GM10266 (cell line): Measurements from ENCODE around the gene CD276.
A peak's percentile ranks its signal among the peaks of the same experiment; 100 is the strongest.

Experiments used
- DNase-seq: peaks from one replicate; pipeline ENCODE4 v3.0.0; 2012; ENCODE audit errors: extremely low spot score
- CTCF ChIP-seq: IDR thresholded peaks from 2 replicates; pipeline ENCODE4 v1.5.1; 2012; ENCODE audit warnings: mild to moderate bottlenecking, low read depth; ENCODE audit not compliant: control insufficient read depth, insufficient read depth; ENCODE audit errors: missing control alignments

The CD276 gene

GRCh38 chr15:73679180-73679579 is 5.0 kb upstream of the CD276 start:
- no peak for DNase-seq
- TF ChIP-seq CTCF, result no peak

GRCh38 chr15:73679964-73680363 is 4.2 kb upstream of the CD276 start:
- TF ChIP-seq CTCF, result no peak

GRCh38 chr15:73680549-73680948 is 3.6 kb upstream of the CD276 start:
- no peak for DNase-seq
- no peak for TF ChIP-seq CTCF

More at GRCh38 chr15:73679964-73680363, 4.2 kb upstream of the CD276 start:
- no peak for DNase-seq

GRCh38 chr15:73681063-73681462 is 3.1 kb upstream of the CD276 start:
- DNase-seq, result no peak
- no peak for TF ChIP-seq CTCF

GRCh38 chr15:73681856-73682599 is 2.2 kb upstream of the CD276 start:
- TF ChIP-seq CTCF, result no peak
- no peak for DNase-seq

- DNase-seq, result no peak
- no peak for TF ChIP-seq CTCF
Measured at GRCh38 chr15:73682600-73683090, 1.5 kb upstream of the CD276 start.

- DNase-seq, result no peak
- peak; percentile 43 for TF ChIP-seq CTCF
Measured at GRCh38 chr15:73683257-73683776, 866 bp upstream of the CD276 start.
